Small intestine (tissue), 7 donors: Measurements from ENCODE around the gene C2orf49. TPM values are rescaled to one million over a fixed set of nuclear protein-coding genes. Genes with fewer than 3 reads are reported as not detected.

Source experiments
- DNase-seq, 2 donors: peaks; one replicate each; pipeline versions ENCODE4 v3.0.0 to v3.0.0-alpha.2; 2013
- FAIRE-seq: peaks from 2 replicates; lab custom pipeline; 2012; peaks lifted over from hg19 to GRCh38; lab: Jason Lieb, UNC
- H3K27ac ChIP-seq, 3 donors: one replicate each; pipeline ENCODE4 v1.5.1; 2013; ENCODE audit warnings: low read length in 2 of 3, mild to moderate bottlenecking in 2 of 3, control low read depth in 1 of 3, inconsistent platforms in 1 of 3, low read depth in 1 of 3, moderate library complexity in 1 of 3
- H3K27me3 ChIP-seq, 3 donors: one replicate each; pipeline ENCODE4 v1.6.1; 2013; ENCODE audit warnings: low read length in 3 of 3, inconsistent platforms in 1 of 3; ENCODE audit not compliant: control insufficient read depth in 3 of 3, insufficient read depth in 3 of 3
- H3K36me3 ChIP-seq, 3 donors: one replicate each; pipeline ENCODE4 v1.6.1; 2013; ENCODE audit warnings: low read length in 3 of 3, inconsistent platforms in 1 of 3, low read depth in 1 of 3, mild to moderate bottlenecking in 1 of 3, moderate library complexity in 1 of 3; ENCODE audit not compliant: control insufficient read depth in 3 of 3, insufficient read depth in 2 of 3
- H3K4me1 ChIP-seq, 3 donors: one replicate each; pipeline ENCODE4 v1.6.1; 2013; ENCODE audit warnings: low read length in 2 of 3, inconsistent platforms in 1 of 3, low read depth in 1 of 3, mild to moderate bottlenecking in 1 of 3, moderate library complexity in 1 of 3; ENCODE audit not compliant: control insufficient read depth in 3 of 3, insufficient read depth in 2 of 3
- H3K4me3 ChIP-seq, 3 donors: one replicate each; pipeline ENCODE4 v1.5.1; 2013; ENCODE audit warnings: low read length in 3 of 3, control low read depth in 1 of 3, inconsistent platforms in 1 of 3, low read depth in 1 of 3, mild to moderate bottlenecking in 1 of 3, moderate library complexity in 1 of 3
- H3K9me3 ChIP-seq, 2 donors: one replicate each; pipeline ENCODE4 v1.6.1; 2013; ENCODE audit warnings: low read depth in 1 of 2, low read length in 1 of 2; ENCODE audit not compliant: control insufficient read depth in 2 of 2, insufficient read depth in 1 of 2
- WGBS, 3 donors: extraction: QIAGEN DNeasy Blood & Tissue Kit; methylation state at CpG; one replicate each; pipeline ENCODE4 v1.1.7; 2013; 5-methylcytosine and 5-hydroxymethylcytosine counted together
- polyA plus RNA-seq, 4 donors: library from polyadenylated mRNA; stranded (reverse) in 3 of 4; unstranded in 1 of 4; fragments of 200-250 nt in 3 of 4; fragments of 120-200 nt in 1 of 4; gene quantifications; one replicate each; pipeline versions ENCODE4 v1.2.1 to v1.2.3, GENCODE V29; 2013
- donor health status: healthy with polysubstance abuse.
- donor health status: control.
- donor health status: control.
- donor health status: Bipolar disorder and iron deficiency.
- donor health status: healthy.

C2orf49 gene
- polyA plus RNA-seq, 4 donors = 6.9 to 20.5 (median 8.2) TPM

DNA sequence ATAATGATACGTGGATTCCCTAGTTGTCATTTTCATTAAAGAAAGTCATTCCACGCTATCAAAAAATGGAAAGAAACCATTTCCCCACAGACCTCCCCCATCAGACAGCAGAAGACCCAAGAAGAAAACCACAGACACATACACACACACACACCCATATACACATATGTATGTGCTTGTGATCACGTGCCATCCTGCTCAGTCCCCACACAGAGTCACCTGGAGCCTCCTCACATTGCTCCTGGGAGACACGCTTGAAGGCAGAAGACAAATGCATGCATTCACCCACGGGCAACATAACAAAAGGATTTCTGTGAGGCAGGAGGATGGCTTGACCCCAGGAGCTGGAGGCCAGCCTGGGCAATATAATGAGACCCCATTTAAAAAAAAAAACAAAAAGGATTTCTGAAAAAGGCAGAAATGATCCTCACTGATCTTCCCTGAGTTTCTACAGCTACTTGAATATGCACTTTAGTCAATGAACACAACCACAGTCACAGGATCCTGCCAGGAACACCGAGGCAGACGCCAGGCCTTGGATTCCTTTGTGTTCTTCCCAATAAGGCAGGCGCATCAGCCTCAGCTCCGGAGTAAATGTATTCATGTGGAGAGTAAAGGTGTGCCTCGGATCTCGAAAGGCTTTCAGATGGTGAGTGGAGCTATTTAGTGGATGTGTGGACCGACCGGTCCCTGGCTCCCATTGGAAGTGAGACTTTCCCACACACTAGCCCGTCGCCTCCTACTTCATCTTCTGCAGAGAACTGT, 28.8 kb upstream of the C2orf49 start:
- WGBS, 3 donors = 95 to 96% (median 95%) methylated on average over 15 of the region's 15 CpGs
- no peaks in the 10 kb centered on the region for H3K27me3 ChIP-seq
- no peaks in the 10 kb centered on the region for H3K4me1 ChIP-seq
- no peak overlapping the region for H3K4me3 ChIP-seq
- H3K9me3 ChIP-seq = peaks cover 0 to 4% of the 10 kb centered on the region in 2 donors
- DNase-seq = no peak
- peaks cover 7 to 28% (median 9%) of the 10 kb centered on the region in 3 donors for H3K36me3 ChIP-seq
- H3K27ac ChIP-seq = no peak overlapping the region
- FAIRE-seq = no peak

DNA sequence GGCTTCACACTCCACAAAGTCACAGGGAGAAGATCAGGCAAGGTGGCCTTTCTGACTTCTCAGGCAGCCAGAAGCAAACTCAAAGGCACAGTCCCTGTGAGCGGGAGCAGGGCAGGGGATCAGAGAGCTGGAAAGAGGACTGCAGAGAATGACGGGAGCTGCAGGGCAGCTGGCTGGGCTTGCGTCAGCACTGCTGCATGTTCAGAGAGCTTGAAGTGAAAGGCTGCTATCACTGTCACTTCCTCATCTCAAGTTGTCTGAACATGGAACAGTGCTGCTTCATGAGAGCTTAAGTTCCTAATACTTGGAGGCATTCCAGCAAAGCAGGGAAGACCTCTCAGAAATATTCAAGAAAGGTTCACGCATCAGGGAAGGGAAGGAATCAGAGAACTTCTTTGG, 28.2 kb upstream of the C2orf49 start:
- H3K9me3 ChIP-seq = peaks cover 0 to 4% of the 10 kb centered on the region in 2 donors
- H3K27ac ChIP-seq = no peak overlapping the region
- DNase-seq (no peak), FAIRE-seq (no peak)
- no peaks in the 10 kb centered on the region for H3K27me3 ChIP-seq
- H3K36me3 ChIP-seq = peaks cover 7 to 28% (median 9%) of the 10 kb centered on the region in 3 donors
- no peak overlapping the region for H3K4me3 ChIP-seq
- H3K4me1 ChIP-seq = no peaks in the 10 kb centered on the region
- 81 to 91% (median 89%) methylated on average over 4 of the region's 4 CpGs for WGBS, 3 donors

DNA sequence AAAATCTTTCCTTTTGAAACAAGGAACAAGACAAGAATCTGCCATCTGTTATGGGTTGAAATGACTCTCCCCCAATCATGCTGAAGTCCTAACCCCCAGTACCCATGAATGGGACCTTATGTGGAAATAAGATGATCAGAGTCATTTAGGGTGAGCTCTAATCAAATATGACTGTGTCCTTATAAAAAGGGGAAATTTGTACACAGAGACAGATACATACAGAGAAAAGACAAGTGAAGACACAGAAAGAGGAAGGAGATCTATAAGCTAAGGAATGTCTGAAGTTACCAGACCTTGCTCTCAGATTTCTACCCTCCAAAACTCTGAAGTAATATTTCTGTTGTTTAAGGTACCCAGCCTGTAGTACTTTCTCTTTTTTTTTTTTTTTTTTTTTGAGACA, 23.5 kb upstream of the C2orf49 start:
- Histone ChIP-seq H3K4me3 (no peak overlapping the region), H3K27ac (no peak overlapping the region), H3K4me1 (no peaks in the 10 kb centered on the region), H3K27me3 (no peaks in the 10 kb centered on the region), H3K36me3 (peaks cover 0 to 6% (median 0%) of the 10 kb centered on the region in 3 donors), H3K9me3 (peaks cover 0 to 4% of the 10 kb centered on the region in 2 donors)
- DNase-seq (no peak), FAIRE-seq (no peak)

DNA sequence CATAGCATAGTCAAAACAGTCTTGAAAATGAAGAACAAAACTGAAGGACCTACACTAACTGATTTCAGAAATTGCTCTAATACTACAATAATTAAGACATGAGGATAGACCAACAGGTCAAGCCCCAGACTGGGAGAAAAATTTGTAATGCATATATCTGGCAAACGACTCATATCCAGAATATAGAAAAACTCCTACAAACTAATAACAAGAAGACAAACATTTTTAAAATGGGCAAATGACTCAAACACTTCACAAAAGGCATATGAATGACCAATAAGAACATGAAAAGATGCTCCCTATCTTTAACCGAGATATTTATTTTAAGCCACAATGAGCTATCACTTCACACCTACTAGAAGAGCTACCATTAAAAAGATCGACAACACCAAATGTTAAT, 22.0 kb upstream of the C2orf49 start:
- no peaks in the 10 kb centered on the region for H3K27me3 ChIP-seq
- no peaks in the 10 kb centered on the region for H3K4me1 ChIP-seq
- H3K4me3 ChIP-seq = no peak overlapping the region
- DNase-seq (no peak), FAIRE-seq (no peak)
- no peaks in the 10 kb centered on the region for H3K36me3 ChIP-seq
- no peak overlapping the region for H3K27ac ChIP-seq
- WGBS, 3 donors = 70 to 89% (median 71%) methylated on average over 3 of the region's 3 CpGs
- no peaks in the 10 kb centered on the region for H3K9me3 ChIP-seq

DNA sequence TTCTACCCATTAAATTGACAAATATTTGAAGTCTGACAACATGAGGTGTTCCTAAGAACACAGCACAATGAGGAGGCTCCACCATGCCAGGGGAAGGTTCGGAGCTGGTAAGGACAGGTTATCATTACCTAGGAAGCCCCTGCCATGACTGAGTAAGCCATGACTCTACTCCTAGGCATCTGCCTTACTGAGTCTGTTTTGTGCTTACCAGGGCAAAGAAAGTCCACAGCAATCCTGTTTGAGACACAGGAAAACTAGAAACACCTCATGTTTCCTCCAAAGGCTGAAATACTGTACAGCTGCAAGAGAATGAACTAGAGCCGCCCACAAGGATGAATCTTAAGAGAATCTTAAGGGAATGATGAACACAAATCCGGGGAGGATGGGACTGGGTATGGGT, 19.4 kb upstream of the C2orf49 start:
- Histone ChIP-seq H3K27ac (no peak overlapping the region), H3K36me3 (peaks cover 0 to 3% (median 0%) of the 10 kb centered on the region in 3 donors), H3K27me3 (no peaks in the 10 kb centered on the region), H3K9me3 (no peaks in the 10 kb centered on the region), H3K4me3 (no peak overlapping the region), H3K4me1 (no peaks in the 10 kb centered on the region)
- WGBS, 3 donors = 91 to 97% (median 96%) methylated on average over 3 of the region's 3 CpGs
- no peak for DNase-seq
- no peak for FAIRE-seq

DNA sequence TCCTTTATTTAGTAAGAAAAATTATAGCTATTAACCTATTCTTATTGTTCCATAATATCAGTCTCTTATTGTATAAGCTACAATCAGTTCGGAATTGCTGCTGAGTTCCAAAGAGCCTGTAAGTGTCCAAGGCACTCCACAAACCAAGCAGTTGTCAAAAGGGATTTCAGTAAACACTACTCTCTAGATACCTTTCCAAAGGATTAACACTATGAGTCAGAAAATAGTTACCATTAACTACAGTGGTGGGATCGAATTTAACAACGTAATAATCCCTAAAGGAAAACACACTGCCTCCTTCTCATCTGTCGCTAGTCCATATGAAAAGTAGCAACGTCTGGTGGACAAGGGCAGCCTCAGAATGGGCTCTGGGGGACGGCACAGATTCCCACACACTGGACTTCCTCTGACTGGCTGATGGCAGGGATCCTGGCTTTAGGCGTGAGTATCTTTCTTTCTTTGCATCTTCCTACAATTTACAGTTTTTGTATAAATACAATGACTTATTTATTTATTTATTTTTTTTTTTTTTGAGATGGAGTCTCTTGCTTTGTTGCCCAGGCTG, 16.6 kb upstream of the C2orf49 start:
- FAIRE-seq = no peak
- WGBS, 3 donors = 65 to 74% (median 67%) methylated on average over 7 of the region's 7 CpGs
- no peaks in the 10 kb centered on the region for H3K4me1 ChIP-seq

DNA sequence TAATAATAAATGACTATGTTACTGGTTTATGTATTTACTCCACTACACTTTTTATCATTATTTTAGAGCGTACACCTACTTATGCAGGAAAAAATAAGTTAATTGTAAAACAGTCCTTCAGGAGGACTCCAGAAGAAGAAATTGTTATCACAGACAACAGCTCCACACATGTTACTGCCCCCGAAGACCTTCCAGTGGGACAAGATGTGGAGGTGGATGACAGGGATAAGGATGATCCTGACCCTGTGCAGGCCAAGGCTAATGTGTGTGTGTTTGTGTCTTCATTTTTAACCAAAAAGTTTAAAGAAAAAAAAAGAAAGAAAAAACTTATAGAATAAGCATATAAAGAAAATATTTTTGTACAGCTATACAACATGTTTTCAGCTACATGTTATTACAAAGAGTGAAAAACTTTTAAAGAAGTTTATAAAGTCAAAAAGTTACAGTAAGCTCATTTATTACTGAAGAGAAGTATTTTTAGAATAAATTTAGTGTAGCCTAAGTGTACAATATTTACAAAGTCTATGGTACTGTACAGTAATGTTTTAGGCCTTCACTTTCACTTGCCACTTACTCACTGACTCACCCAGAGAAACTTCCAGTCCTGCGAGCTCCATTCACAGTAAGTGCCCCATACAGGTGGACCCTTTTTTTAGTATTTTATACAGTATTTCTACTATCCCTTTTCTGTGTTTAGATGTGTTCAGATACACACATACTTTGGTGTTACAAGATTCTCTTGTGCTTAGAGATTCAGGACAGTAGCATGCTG, 15.3 kb upstream of the C2orf49 start:
- no peak for FAIRE-seq
- Histone ChIP-seq H3K27ac (no peak overlapping the region), H3K27me3 (no peaks in the 10 kb centered on the region), H3K4me1 (no peaks in the 10 kb centered on the region), H3K36me3 (peaks cover 0 to 19% (median 0%) of the 10 kb centered on the region in 3 donors), H3K9me3 (no peaks in the 10 kb centered on the region), H3K4me3 (no peak overlapping the region)
- DNase-seq = no peak
- WGBS, 3 donors = 91 to 93% (median 92%) methylated on average over 3 of the region's 3 CpGs

More for the DNA sequence above, 16.6 kb upstream of the C2orf49 start:
- DNase-seq = no peak
- Histone ChIP-seq H3K27me3 (no peaks in the 10 kb centered on the region), H3K36me3 (peaks cover 0 to 16% (median 0%) of the 10 kb centered on the region in 3 donors), H3K9me3 (no peaks in the 10 kb centered on the region), H3K4me3 (no peak overlapping the region), H3K27ac (no peak overlapping the region)

DNA sequence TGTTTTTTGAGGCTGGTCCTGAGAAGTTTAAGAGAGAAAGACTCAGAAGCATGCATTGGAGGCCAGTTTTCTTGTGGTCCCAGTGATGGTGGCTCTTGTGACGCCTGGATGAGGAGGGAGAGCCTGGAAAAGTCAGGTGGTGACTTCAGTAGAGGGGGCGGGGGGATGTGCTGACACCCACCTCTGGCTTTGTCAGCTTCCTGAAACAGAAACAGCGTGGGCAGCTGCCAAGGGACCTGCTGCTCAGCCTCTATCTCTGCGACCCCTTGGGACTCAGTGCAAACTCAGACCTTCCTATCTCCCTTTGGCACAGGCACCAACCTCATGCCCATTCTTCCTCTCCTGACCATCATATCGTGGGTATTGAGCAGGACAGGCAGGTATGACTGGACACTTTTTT, 14.2 kb upstream of the C2orf49 start:
- H3K27me3 ChIP-seq = no peaks in the 10 kb centered on the region
- peaks cover 0 to 19% (median 0%) of the 10 kb centered on the region in 3 donors for H3K36me3 ChIP-seq
- H3K9me3 ChIP-seq = no peaks in the 10 kb centered on the region
- DNase-seq (no peak), FAIRE-seq (no peak)
- H3K4me1 ChIP-seq = peaks cover 0 to 2% (median 0%) of the 10 kb centered on the region in 3 donors
- H3K27ac ChIP-seq = no peak overlapping the region
- WGBS, 3 donors = 75 to 83% (median 79%) methylated on average over 5 of the region's 5 CpGs
- no peak overlapping the region for H3K4me3 ChIP-seq
